HEK293 (cell line): ENCODE results near the gene TRIM66.

Source experiments
- ATF2 ChIP-seq: fragments of 450-650 bp; formaldehyde crosslinking; IDR thresholded peaks from 2 replicates; pipeline ENCODE4 v1.5.1; 2016; ENCODE audit warnings: missing biosample characterization, missing genetic modification characterization, low read depth
- CTCF ChIP-seq: fragments of 450-650 bp; formaldehyde crosslinking; IDR thresholded peaks from 2 replicates; pipeline ENCODE4 v1.5.1; 2016; ENCODE audit warnings: missing biosample characterization, missing genetic modification characterization
- GFI1B ChIP-seq: fragments of 450-650 bp; formaldehyde crosslinking; IDR thresholded peaks from 2 replicates; pipeline ENCODE4 v1.5.1; 2016; ENCODE audit warnings: missing biosample characterization, missing genetic modification characterization
- ZBTB21 ChIP-seq: fragments of 450-650 bp; formaldehyde crosslinking; IDR thresholded peaks from 2 replicates; pipeline ENCODE4 v1.5.1; 2017; ENCODE audit warnings: missing biosample characterization, missing genetic modification characterization
- ZBTB6 ChIP-seq: fragments of 450-650 bp; formaldehyde crosslinking; IDR thresholded peaks from 2 replicates; pipeline ENCODE4 v1.5.1; 2017; ENCODE audit warnings: missing biosample characterization, missing genetic modification characterization
- ZFP69B ChIP-seq: fragments of 450-650 bp; formaldehyde crosslinking; IDR thresholded peaks from 2 replicates; pipeline ENCODE4 v1.5.1; 2016; ENCODE audit warnings: missing biosample characterization, missing genetic modification characterization
- ZNF121 ChIP-seq: fragments of 450-650 bp; formaldehyde crosslinking; IDR thresholded peaks from 2 replicates; pipeline ENCODE4 v1.5.1; 2016; ENCODE audit warnings: missing biosample characterization, missing genetic modification characterization
- ZNF146 ChIP-seq: fragments of 450-650 bp; formaldehyde crosslinking; IDR thresholded peaks from 2 replicates; pipeline ENCODE4 v1.5.1; 2016; ENCODE audit warnings: missing biosample characterization, missing genetic modification characterization
- ZNF488 ChIP-seq: fragments of 450-650 bp; formaldehyde crosslinking; IDR thresholded peaks from 2 replicates; pipeline ENCODE4 v1.5.1; 2016; ENCODE audit warnings: missing biosample characterization, missing genetic modification characterization
- ZNF654 ChIP-seq: fragments of 450-650 bp; formaldehyde crosslinking; IDR thresholded peaks from 2 replicates; pipeline ENCODE4 v1.5.1; 2016; ENCODE audit warnings: low read depth, missing biosample characterization, missing genetic modification characterization
- ZSCAN23 ChIP-seq: fragments of 450-650 bp; formaldehyde crosslinking; IDR thresholded peaks from 2 replicates; pipeline ENCODE4 v1.5.1; 2016; ENCODE audit warnings: missing biosample characterization, missing genetic modification characterization

GRCh38 chr11:8709002-8709672 lies 26.7 kb upstream of the TRIM66 start:
- no peak for TF ChIP-seq ZBTB21 (tag by site-specific recombination)
- no peak for TF ChIP-seq ZNF488 (tag by site-specific recombination)
- TF ChIP-seq ATF2 (tag by site-specific recombination): no peak
- TF ChIP-seq CTCF (tag by site-specific recombination): no peak
- no peak for TF ChIP-seq ZBTB6
- TF ChIP-seq ZSCAN23 (tag by site-specific recombination): no peak
- TF ChIP-seq GFI1B: no peak
- TF ChIP-seq ZNF654: no peak
- TF ChIP-seq ZNF146 (tag by site-specific recombination): no peak
- no peak for TF ChIP-seq ZNF121
- TF ChIP-seq ZFP69B (tag by site-specific recombination): no peak
